Endodermal cell (in vitro differentiated cells): ENCODE measurements around the gene MINAR2. TPM values are rescaled to one million over a fixed set of nuclear protein-coding genes. Genes with fewer than 3 reads are reported as not detected.

ENCODE experiments used
- DNase-seq: peaks from one replicate; pipeline ENCODE4 v3.0.0-alpha.2; 2017
- H3K27ac ChIP-seq: 2 replicates; pipeline ENCODE4 v1.5.1; 2013; ENCODE audit warnings: mild to moderate bottlenecking, low read depth, low read length, moderate library complexity
- H3K27me3 ChIP-seq: 2 replicates; pipeline ENCODE4 v1.6.1; 2013; ENCODE audit warnings: mild to moderate bottlenecking, low read length, moderate library complexity; ENCODE audit not compliant: insufficient read depth, control insufficient read depth, poor library complexity, severe bottlenecking
- H3K36me3 ChIP-seq: 2 replicates; pipeline ENCODE4 v1.7.0; 2013; ENCODE audit warnings: mild to moderate bottlenecking, low read length, moderate library complexity; ENCODE audit not compliant: control insufficient read depth, insufficient read depth
- H3K4me1 ChIP-seq: one replicate; pipeline ENCODE4 v1.7.0; 2013; ENCODE audit warnings: low read length; ENCODE audit not compliant: control insufficient read depth, insufficient read depth
- H3K4me3 ChIP-seq: 2 replicates; pipeline ENCODE4 v1.5.1; 2013; ENCODE audit warnings: mild to moderate bottlenecking, low read length, moderate library complexity
- H3K9ac ChIP-seq: 2 replicates; pipeline ENCODE4 v1.6.1; 2013; ENCODE audit warnings: mild to moderate bottlenecking, low read length, moderate library complexity; ENCODE audit not compliant: poor library complexity, severe bottlenecking; ENCODE audit errors: extremely low read depth
- H3K9me3 ChIP-seq: 2 replicates; pipeline ENCODE4 v1.6.1; 2013; ENCODE audit warnings: mild to moderate bottlenecking, low read length, moderate library complexity; ENCODE audit not compliant: control insufficient read depth
- H3K27ac Mint-ChIP-seq: 2 replicates; pipeline ENCODE4 v1.8.0; 2020; ENCODE audit warnings: mixed read lengths
- H3K27me3 Mint-ChIP-seq: 2 replicates; pipeline ENCODE4 v1.8.0; 2021; ENCODE audit warnings: mild to moderate bottlenecking, mixed read lengths; ENCODE audit not compliant: insufficient read depth
- H3K36me3 Mint-ChIP-seq: 2 replicates; pipeline ENCODE4 v1.8.0; 2020; ENCODE audit warnings: low read depth, mixed read lengths
- H3K4me1 Mint-ChIP-seq: 2 replicates; pipeline ENCODE4 v1.8.0; 2020; ENCODE audit warnings: mixed read lengths
- H3K4me3 Mint-ChIP-seq: 2 replicates; pipeline ENCODE4 v1.8.0; 2020; ENCODE audit warnings: mild to moderate bottlenecking, moderate library complexity, mixed read lengths
- H3K9me3 Mint-ChIP-seq: 2 replicates; pipeline ENCODE4 v1.8.0; 2020; ENCODE audit warnings: mild to moderate bottlenecking, mixed read lengths
- WGBS, 2 experiments: methylation state at CpG; one replicate each; pipeline versions ENCODE4 v1.1.5 to v1.1.7; 2013; ENCODE audit warnings: missing lambda C conversion rate in 2 of 2, mixed read lengths in 1 of 2; ENCODE audit not compliant: insufficient coverage in 1 of 2, insufficient read length in 1 of 2; 5-methylcytosine and 5-hydroxymethylcytosine counted together
- total RNA-seq, 2 donors: library from RNA; stranded (reverse); fragmentation: NEBNext Ultra II Directional in 1 of 2; extraction: Animal tissue kit (Norgen Biotek cat#: 25700) in 1 of 2; gene quantifications; 2 replicates in 1 of 2; 3 replicates in 1 of 2; pipeline ENCODE4 v1.2.1, GENCODE V29; 2021
- TF ChIP-seq, protein P1 (sequence below): fragments of 200-600 bp; sonication (generic); conservative IDR thresholded peaks from 2 replicates; pipeline ENCODE4 v1.5.0; 2021; ENCODE audit warnings: antibody characterized with exemption, mild to moderate bottlenecking

The MINAR2 gene
- total RNA-seq, 2 donors from 2014 or later: 0.15 TPM; not detected in 1

DNA sequence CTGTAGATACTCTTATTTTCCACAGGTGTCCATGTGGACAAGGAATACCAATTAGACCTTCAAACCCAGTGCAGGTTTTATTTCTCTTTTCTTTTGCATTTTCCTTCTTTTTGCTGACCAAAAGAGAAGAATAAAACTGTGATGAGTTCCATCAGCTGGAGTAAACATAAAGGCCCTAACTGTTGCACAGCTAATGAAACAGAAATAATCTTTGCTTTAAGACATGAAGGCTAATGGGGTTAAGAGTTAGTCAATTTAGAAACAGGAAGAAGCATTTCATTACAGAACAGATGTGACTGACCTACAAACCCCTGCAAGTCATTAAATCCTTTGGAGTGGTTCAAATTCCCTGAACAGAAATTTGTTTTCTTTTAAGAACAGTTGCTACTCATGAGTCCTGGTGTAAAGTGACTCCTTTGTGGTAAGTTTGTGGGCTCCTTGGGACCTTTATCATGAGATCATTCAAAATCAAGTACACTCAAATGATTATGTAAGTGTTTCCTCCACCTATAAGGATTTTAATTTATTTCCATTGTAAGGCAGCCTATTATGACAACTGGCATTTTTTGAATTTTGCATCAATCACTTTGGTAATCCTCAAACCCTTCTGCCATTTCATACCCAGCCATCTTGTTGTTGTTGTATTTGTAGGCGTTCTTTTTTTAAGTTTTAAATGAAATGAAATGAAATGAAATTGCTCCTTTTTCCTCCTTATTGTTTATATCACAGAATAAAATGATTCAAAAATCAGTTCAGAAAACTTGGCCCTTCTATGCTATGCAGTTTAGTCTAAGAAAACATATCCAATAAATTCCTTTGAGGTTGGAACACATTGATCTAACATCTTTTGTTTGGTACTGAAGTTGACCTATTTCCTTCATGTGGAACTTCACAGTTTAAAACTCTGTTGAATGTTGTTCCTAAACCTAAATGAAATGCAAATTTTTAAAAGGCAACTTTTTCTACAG is 1.3 kb downstream of the MINAR2 start:
- no peak for DNase-seq
- no peaks in the 10 kb centered on the region for H3K36me3 Mint-ChIP-seq
- no CpG with 5 or more reads among the region's 1 CpG for WGBS, 2 experiments
- TF ChIP-seq, protein P1, sequence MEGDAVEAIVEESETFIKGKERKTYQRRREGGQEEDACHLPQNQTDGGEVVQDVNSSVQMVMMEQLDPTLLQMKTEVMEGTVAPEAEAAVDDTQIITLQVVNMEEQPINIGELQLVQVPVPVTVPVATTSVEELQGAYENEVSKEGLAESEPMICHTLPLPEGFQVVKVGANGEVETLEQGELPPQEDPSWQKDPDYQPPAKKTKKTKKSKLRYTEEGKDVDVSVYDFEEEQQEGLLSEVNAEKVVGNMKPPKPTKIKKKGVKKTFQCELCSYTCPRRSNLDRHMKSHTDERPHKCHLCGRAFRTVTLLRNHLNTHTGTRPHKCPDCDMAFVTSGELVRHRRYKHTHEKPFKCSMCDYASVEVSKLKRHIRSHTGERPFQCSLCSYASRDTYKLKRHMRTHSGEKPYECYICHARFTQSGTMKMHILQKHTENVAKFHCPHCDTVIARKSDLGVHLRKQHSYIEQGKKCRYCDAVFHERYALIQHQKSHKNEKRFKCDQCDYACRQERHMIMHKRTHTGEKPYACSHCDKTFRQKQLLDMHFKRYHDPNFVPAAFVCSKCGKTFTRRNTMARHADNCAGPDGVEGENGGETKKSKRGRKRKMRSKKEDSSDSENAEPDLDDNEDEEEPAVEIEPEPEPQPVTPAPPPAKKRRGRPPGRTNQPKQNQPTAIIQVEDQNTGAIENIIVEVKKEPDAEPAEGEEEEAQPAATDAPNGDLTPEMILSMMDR: no peak
- no peak overlapping the region for H3K9ac ChIP-seq
- no peaks in the 10 kb centered on the region for H3K9me3 Mint-ChIP-seq
- H3K27me3 Mint-ChIP-seq: no peaks in the 10 kb centered on the region
- H3K9me3 ChIP-seq: no peaks in the 10 kb centered on the region
- no peak overlapping the region for H3K4me3 ChIP-seq
- no peak overlapping the region for H3K27ac ChIP-seq
- no peaks in the 10 kb centered on the region for H3K27me3 ChIP-seq
- H3K4me3 Mint-ChIP-seq: no peak overlapping the region
- H3K36me3 ChIP-seq: no peaks in the 10 kb centered on the region
- no peaks in the 10 kb centered on the region for H3K4me1 ChIP-seq
- H3K4me1 Mint-ChIP-seq: peaks cover 7% of the 10 kb centered on the region
- no peak overlapping the region for H3K27ac Mint-ChIP-seq

DNA sequence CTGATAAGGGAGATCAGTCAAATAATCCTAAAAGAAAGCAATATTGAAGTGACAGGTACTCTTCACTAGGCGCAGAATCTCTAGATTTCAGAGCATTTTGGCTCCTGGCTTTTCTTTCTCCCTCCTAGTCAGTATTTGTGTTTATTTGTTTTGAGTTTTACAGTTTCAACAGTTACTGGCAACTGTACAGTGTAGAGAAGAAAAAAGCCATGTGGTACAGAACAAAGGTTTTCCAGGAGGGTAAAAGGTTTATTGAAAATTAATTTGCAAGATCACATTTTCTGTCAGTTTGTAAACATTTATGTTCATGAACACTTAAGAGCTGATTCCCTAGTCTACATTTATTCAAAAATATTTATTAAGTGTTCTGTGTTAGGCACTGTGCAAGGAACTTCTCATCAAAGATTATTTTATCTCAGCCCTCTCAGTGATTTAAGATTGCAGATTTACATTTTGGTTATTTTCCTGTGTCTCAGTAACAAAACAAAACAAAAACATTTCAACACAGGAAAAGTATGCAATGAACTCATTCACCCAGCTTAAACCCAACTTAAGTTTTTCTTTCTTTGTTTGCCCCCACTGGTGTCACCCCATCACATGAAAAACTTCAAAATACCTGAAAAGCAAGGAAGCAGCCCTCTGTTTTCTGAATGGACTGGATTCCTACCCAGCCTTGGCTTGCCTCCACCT is 12.9 kb downstream of the MINAR2 start:
- H3K27me3 Mint-ChIP-seq: no peaks in the 10 kb centered on the region
- no peak overlapping the region for H3K4me3 Mint-ChIP-seq
- peak overlapping the region; percentile 48 for H3K27ac Mint-ChIP-seq
- H3K4me1 ChIP-seq: peaks cover 2% of the 10 kb centered on the region
- no peaks in the 10 kb centered on the region for H3K9me3 Mint-ChIP-seq
- no peaks in the 10 kb centered on the region for H3K36me3 ChIP-seq
- H3K4me3 ChIP-seq: no peak overlapping the region
- no peaks in the 10 kb centered on the region for H3K9me3 ChIP-seq
- no peaks in the 10 kb centered on the region for H3K36me3 Mint-ChIP-seq
- no peaks in the 10 kb centered on the region for H3K27me3 ChIP-seq
- DNase-seq: no peak
- TF ChIP-seq, protein P1: no peak
- H3K4me1 Mint-ChIP-seq: peaks cover 26% of the 10 kb centered on the region
- no peak overlapping the region for H3K27ac ChIP-seq
- WGBS, 2 experiments: 85 to 100% methylated on average over 1 of the region's 1 CpG
- H3K9ac ChIP-seq: no peak overlapping the region

DNA sequence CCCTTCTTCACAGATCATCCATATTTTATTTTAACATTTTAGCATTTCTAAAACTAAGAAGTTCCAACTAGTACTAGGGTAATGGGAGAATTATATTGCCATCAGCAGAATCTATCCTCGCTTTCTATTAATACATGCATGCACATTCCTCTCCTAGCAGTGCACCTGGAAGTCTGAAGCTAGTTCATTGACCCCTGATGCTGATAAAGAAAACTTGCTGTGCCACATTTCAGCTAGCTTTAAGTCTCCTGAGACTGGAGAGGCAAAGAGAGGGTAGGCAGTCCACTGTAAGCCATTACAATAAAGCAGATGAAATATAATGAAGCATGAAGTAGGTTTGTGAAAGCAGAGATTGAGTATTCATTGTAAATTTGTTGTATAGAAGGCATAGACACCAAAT is 15.8 kb downstream of the MINAR2 start:
- no peak for DNase-seq
- H3K27me3 ChIP-seq: no peaks in the 10 kb centered on the region
- H3K4me1 ChIP-seq: peaks cover 2% of the 10 kb centered on the region
- H3K4me3 ChIP-seq: no peak overlapping the region
- Mint-ChIP-seq H3K27ac (no peak overlapping the region), H3K9me3 (no peaks in the 10 kb centered on the region), H3K4me1 (peaks cover 29% of the 10 kb centered on the region), H3K36me3 (no peaks in the 10 kb centered on the region), H3K4me3 (no peak overlapping the region), H3K27me3 (no peaks in the 10 kb centered on the region)
- no peak overlapping the region for H3K9ac ChIP-seq
- H3K9me3 ChIP-seq: no peaks in the 10 kb centered on the region
- H3K27ac ChIP-seq: no peak overlapping the region
- WGBS, 2 experiments: 95% methylated on average over 1 of the region's 1 CpG; no CpG with 5 or more reads in 1 of the 2 experiments
- no peaks in the 10 kb centered on the region for H3K36me3 ChIP-seq
- TF ChIP-seq, protein P1: no peak
